ENCODE data around the gene FKBP6. TPM values are rescaled to one million over a fixed set of nuclear protein-coding genes. Genes with fewer than 3 reads are reported as not detected.

Gene FKBP6
- total RNA-seq, 1 experiment from 2014 or later, result not detected

DNA sequence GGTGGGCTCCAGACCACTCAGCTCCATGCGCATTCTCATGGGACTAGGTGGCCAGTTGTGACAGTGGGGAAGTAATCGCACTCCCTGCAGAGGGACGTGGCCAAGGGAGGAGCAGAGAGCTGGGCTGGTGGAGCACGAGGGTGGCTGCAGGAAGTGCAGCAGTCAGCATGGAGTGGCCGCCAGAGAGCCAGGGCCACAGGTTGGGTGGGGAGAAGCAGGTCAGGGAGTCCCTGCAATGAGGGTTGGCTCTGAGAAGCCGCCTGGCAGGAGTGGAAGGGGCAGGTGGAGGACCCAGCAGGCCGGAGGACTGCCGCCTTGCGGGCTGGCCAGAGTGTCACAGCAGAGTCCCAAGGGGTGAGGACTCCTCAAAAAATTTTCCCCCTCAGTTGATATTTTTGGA is 26.2 kb downstream of the FKBP6 start:
- Mint-ChIP-seq H3K4me3 (ENCODE audit: unreplicated experiment) (no peak overlapping the region), H3K9me3 (ENCODE audit: unreplicated experiment) (no peaks in the 10 kb centered on the region), H3K27ac (ENCODE audit: unreplicated experiment) (no peak overlapping the region), H3K36me3 (ENCODE audit: insufficient read depth, unreplicated experiment) (no peaks in the 10 kb centered on the region), H3K27me3 (ENCODE audit: insufficient read depth, unreplicated experiment) (no peaks in the 10 kb centered on the region), H3K4me1 (ENCODE audit: low read depth, unreplicated experiment) (no peaks in the 10 kb centered on the region)
- Histone ChIP-seq H3K27me3 (replicated peaks; ENCODE audit: control insufficient read depth, insufficient read depth, low read length) (no peaks in the 10 kb centered on the region), H3K9me3 (peaks cover 7% of the 10 kb centered on the region; the same call in 1 of the 2 replicates), H3K36me3 (ENCODE audit: control insufficient read depth, insufficient read depth, low read length) (no peaks in the 10 kb centered on the region), H3K4me3 (ENCODE audit: low read depth, low read length) (no peak overlapping the region), H3K4me1 (0 out of 2 replicates have a peak, but pooled peaks cover 7% of the 10 kb centered on the region)
- TF ChIP-seq, protein P1, sequence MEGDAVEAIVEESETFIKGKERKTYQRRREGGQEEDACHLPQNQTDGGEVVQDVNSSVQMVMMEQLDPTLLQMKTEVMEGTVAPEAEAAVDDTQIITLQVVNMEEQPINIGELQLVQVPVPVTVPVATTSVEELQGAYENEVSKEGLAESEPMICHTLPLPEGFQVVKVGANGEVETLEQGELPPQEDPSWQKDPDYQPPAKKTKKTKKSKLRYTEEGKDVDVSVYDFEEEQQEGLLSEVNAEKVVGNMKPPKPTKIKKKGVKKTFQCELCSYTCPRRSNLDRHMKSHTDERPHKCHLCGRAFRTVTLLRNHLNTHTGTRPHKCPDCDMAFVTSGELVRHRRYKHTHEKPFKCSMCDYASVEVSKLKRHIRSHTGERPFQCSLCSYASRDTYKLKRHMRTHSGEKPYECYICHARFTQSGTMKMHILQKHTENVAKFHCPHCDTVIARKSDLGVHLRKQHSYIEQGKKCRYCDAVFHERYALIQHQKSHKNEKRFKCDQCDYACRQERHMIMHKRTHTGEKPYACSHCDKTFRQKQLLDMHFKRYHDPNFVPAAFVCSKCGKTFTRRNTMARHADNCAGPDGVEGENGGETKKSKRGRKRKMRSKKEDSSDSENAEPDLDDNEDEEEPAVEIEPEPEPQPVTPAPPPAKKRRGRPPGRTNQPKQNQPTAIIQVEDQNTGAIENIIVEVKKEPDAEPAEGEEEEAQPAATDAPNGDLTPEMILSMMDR (IDR thresholded peaks at IDR 0.05; ENCODE audit: insufficient read depth in 1 of 2, low read depth in 1 of 2, low read length in 1 of 2, severe bottlenecking in 1 of 2, unreplicated experiment in 1 of 2), result no peak
- no peak for DNase-seq
- BruUV-seq (replicated peaks), result no TSS peak
- intact Hi-C loops (cut with micrococcal nuclease; ENCODE audit: unreplicated experiment), result no loop called here
- ChIA-PET CTCF (no interaction called here), POLR2A (no interaction called here)

DNA sequence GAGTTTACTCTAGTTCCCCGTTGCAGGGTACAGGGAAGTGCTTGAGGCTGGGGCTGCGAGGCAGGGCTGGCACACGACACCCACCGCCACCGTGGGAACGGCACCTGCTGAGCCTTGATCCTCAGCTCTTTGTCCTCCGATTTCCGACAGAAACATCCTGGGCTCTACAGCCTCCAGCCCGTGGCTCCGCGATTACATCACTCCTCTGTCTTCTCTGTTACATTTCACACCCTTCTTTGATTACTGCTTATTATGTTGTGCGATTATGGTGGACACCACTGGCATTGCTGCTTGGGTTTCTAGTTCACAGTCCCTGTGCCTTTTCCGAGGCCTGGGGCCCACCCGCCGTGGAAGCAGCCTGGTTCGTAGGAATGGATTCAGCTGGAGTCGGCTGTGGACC is 26.9 kb downstream of the FKBP6 start:
- Histone ChIP-seq H3K9me3 (peaks cover 7% of the 10 kb centered on the region; the same call in 1 of the 2 replicates), H3K36me3 (ENCODE audit: control insufficient read depth, insufficient read depth, low read length) (no peaks in the 10 kb centered on the region), H3K27me3 (replicated peaks; ENCODE audit: control insufficient read depth, insufficient read depth, low read length) (no peaks in the 10 kb centered on the region), H3K4me1 (0 out of 2 replicates have a peak, but pooled peaks cover 7% of the 10 kb centered on the region), H3K4me3 (ENCODE audit: low read depth, low read length) (no peak overlapping the region)
- TF ChIP-seq, protein P1 (IDR thresholded peaks at IDR 0.05; ENCODE audit: insufficient read depth in 1 of 2, low read depth in 1 of 2, low read length in 1 of 2, severe bottlenecking in 1 of 2, unreplicated experiment in 1 of 2), result no peak
- Mint-ChIP-seq H3K4me3 (ENCODE audit: unreplicated experiment) (no peak overlapping the region), H3K27me3 (ENCODE audit: insufficient read depth, unreplicated experiment) (no peaks in the 10 kb centered on the region), H3K36me3 (ENCODE audit: insufficient read depth, unreplicated experiment) (no peaks in the 10 kb centered on the region), H3K4me1 (ENCODE audit: low read depth, unreplicated experiment) (no peaks in the 10 kb centered on the region), H3K27ac (ENCODE audit: unreplicated experiment) (no peak overlapping the region), H3K9me3 (ENCODE audit: unreplicated experiment) (no peaks in the 10 kb centered on the region)
- DNase-seq, result no peak
- CTCF ChIA-PET, result no interaction called here
- no TSS peak for BruUV-seq (replicated peaks)
- intact Hi-C loops (cut with micrococcal nuclease; ENCODE audit: unreplicated experiment), result no loop called here
- POLR2A ChIA-PET, result no interaction called here

- Histone ChIP-seq H3K9me3 (peaks cover 7% of the 10 kb centered on the region; the same call in 1 of the 2 replicates), H3K27me3 (replicated peaks; ENCODE audit: control insufficient read depth, insufficient read depth, low read length) (no peaks in the 10 kb centered on the region), H3K4me1 (0 out of 2 replicates have a peak, but pooled peaks cover 7% of the 10 kb centered on the region), H3K4me3 (ENCODE audit: low read depth, low read length) (no peak overlapping the region), H3K36me3 (ENCODE audit: control insufficient read depth, insufficient read depth, low read length) (no peaks in the 10 kb centered on the region)
- intact Hi-C loops (cut with micrococcal nuclease; ENCODE audit: unreplicated experiment), result no loop called here
- no peak overlapping the region for H3K4me3 Mint-ChIP-seq (ENCODE audit: unreplicated experiment)
- no peaks in the 10 kb centered on the region for H3K27me3 Mint-ChIP-seq (ENCODE audit: insufficient read depth, unreplicated experiment)
- CTCF ChIA-PET, result no interaction called here
- POLR2A ChIA-PET, result no interaction called here
- no peaks in the 10 kb centered on the region for H3K9me3 Mint-ChIP-seq (ENCODE audit: unreplicated experiment)
- no peak for DNase-seq
- no TSS peak for BruUV-seq (replicated peaks)
- no peaks in the 10 kb centered on the region for H3K4me1 Mint-ChIP-seq (ENCODE audit: low read depth, unreplicated experiment)
- H3K36me3 Mint-ChIP-seq (ENCODE audit: insufficient read depth, unreplicated experiment), result no peaks in the 10 kb centered on the region
- H3K27ac Mint-ChIP-seq (ENCODE audit: unreplicated experiment), result no peak overlapping the region
- TF ChIP-seq, protein P1 (IDR thresholded peaks at IDR 0.05; ENCODE audit: insufficient read depth in 1 of 2, low read depth in 1 of 2, low read length in 1 of 2, severe bottlenecking in 1 of 2, unreplicated experiment in 1 of 2), result no peak
Measured at GRCh38 chr7:73356159-73356558, 28.2 kb downstream of the FKBP6 start.
